ENCODE data around the gene RTP5. TPM values are rescaled to one million over a fixed set of nuclear protein-coding genes. Genes with fewer than 3 reads are reported as not detected.
A peak's percentile ranks its signal among the peaks of the same experiment; 100 is the strongest.

Gene RTP5
- total RNA-seq, 2 donors from 2014 or later, result 0.12 TPM; not detected in 1

DNA sequence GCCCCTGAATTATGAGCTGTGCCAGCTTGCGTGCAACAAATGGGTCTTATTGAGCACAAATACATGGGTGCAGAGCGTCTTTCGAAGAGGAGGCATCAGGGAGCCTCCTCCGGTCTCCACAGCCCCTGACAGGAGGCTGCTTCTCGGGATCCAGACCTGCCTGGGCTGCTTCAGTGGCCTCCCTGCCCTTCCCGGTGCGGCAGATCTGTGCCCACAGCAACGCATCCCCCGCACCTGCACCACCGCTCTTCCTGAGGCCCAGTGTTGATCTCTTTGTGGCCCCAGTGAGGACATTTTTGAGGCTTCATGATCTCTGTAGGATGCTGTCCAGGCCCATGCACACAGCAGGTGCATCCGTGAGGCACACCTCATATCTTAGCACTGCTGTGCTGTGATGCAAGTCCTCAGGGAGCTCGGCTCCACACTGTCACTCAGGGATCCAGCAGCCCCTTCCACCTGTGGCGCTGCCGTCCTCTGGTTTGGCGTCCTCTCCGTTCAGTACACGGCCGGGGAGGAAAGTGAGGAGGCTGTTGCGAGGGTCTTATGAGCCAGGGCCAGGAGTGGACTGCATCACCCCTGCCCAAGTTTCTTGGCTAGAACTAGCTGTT is 17.4 kb downstream of the RTP5 start:
- peak overlapping the region; percentile 14 for H3K27ac Mint-ChIP-seq

DNA sequence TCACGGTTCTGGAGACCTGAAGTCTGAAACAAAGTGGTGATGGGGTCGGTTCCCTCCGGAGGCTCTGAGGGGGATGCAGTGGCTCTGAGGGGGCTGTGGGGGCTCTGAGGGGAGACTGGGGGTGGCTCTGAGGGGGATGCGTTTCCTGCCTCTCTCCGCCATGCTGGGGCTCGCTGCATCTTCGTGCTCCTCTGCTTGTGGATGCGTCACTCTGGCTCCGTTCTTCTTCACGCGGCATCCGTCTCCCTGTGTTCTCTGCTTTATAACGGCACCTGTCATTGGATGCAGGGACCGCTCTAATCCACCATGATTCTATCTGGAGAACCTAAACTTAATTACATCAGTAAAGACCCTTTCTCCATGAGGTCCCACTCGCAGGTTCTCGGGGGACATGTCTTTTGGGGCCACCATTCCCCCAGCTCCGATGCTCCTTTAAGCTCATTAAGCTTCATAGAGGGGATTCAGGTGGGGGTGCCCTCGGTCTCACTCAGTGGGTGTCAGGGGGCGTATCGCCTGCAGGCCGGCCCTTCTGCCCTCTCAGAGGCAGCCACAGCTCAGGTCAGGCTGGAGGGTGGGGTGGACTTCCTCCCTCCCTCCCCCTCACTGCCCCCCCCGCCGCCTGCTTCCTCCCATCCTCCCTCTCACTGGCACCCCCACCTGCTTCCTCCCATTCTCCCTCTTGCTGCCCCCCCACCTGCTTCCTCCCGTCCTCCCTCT is 18.4 kb downstream of the RTP5 start:
- DNase-seq (no peak), ATAC-seq (no peak)
- H3K27me3 Mint-ChIP-seq, result no peaks in the 10 kb centered on the region
- H3K4me1 Mint-ChIP-seq, result peaks cover 24% of the 10 kb centered on the region
- H3K4me3 Mint-ChIP-seq, result no peak overlapping the region
- H3K9me3 ChIP-seq (ENCODE audit: control insufficient read depth, low read length, poor library complexity, severe bottlenecking), result no peaks in the 10 kb centered on the region
- peak overlapping the region; percentile 14 for H3K27ac Mint-ChIP-seq
- H3K36me3 Mint-ChIP-seq (ENCODE audit: low read depth), result peaks cover 5% of the 10 kb centered on the region

More for the DNA sequence above, 17.4 kb downstream of the RTP5 start:
- no peaks in the 10 kb centered on the region for H3K9me3 ChIP-seq (ENCODE audit: control insufficient read depth, low read length, poor library complexity, severe bottlenecking)
- no peak for DNase-seq
- Mint-ChIP-seq H3K36me3 (ENCODE audit: low read depth) (peaks cover 5% of the 10 kb centered on the region), H3K4me3 (no peak overlapping the region), H3K27me3 (no peaks in the 10 kb centered on the region), H3K4me1 (peaks cover 31% of the 10 kb centered on the region)
- ATAC-seq, result no peak

DNA sequence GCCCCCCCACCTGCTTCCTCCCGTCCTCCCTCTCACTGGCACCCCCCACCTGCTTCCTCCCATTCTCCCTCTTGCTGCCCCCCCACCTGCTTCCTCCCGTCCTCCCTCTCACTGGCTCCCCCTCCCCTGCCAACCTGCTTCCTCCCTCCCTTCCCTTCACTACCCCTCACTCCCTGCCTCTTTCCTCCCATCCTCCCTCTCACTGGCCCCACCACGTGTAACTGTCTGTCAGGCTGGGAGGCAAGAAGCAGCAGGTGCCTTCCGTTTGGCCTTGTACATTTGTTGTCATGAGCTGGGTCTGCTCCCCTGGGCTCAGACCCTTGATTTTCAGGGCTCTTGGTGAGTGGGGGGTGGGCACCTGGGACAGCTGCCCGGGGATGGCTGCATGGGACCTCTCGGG is 19.1 kb downstream of the RTP5 start:
- no peaks in the 10 kb centered on the region for H3K9me3 ChIP-seq (ENCODE audit: control insufficient read depth, low read length, poor library complexity, severe bottlenecking)
- peaks cover 19% of the 10 kb centered on the region for H3K4me1 Mint-ChIP-seq
- no peaks in the 10 kb centered on the region for H3K27me3 Mint-ChIP-seq
- no peak overlapping the region for H3K4me3 Mint-ChIP-seq
- H3K27ac Mint-ChIP-seq, result no peak overlapping the region
- no peak for DNase-seq
- no peak for ATAC-seq
- peaks cover 5% of the 10 kb centered on the region for H3K36me3 Mint-ChIP-seq (ENCODE audit: low read depth)

DNA sequence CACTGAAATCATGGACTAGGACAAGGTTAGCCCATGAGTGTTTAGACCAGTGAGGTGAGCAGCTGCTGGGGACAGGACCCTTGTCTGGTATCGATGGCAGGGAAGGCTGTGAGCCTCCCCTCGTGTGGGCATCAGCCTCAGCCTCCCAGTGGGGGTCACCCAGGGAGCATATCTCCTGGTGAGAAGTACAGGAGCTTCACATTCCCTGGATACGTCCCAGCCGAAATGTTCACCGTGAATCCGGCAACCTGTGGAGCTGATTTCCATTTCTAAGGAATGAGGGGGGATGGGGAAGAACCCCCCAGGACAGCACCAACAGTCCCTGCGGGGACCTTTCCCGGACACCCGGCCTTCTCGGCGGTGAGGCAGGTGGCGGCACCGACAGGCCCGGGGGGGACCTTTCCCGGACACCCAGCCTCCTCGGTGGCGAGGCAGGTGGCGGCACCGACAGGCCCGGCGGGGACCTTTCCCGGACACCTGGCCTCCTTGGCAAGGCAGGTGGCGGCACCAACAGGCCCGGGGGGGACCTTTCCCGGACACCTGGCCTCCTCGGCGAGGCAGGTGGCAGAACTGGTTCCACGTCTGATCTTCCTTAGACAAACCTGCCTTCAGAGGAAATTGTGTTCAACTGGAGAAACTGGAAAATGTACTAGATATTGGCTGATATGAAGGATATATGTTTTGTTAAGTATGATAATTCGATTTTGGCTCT is 21.2 kb downstream of the RTP5 start:
- H3K36me3 Mint-ChIP-seq (ENCODE audit: low read depth), result peaks cover 2% of the 10 kb centered on the region
- H3K27me3 Mint-ChIP-seq, result no peaks in the 10 kb centered on the region
- H3K27ac Mint-ChIP-seq, result no peak overlapping the region

DNA sequence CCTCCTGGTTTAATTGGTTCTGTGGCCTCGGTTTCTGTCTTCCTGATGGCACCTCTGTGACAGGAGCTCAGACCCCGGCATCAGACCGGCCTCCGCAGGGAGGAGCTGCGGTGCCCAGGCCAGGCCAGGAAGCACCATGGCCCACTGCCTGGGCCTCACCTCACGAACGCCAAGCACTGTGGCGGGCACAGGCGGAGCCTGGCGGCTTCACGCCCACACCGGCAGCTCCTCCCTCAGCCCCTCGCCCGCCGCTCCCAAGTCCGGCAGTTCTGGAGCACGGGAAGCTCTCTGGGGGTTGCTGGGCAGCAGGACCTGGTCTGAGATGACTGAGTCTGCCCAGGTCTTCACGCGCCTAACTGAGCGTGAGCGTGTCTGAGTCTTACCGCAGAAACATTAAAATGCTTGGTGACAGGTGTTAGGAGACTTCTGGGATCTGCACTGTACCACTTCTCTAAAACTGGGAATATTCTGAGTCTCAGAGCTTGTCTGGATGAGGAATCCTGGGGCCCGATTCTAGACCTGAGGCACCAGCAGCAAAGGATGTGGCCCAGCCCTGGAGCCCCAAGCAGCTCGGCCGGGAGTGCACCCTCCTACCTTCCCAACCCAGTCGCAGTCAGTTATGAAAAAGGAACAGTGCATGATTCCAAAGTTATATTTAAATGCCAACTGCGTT is 21.9 kb downstream of the RTP5 start:
- ATAC-seq (no peak), DNase-seq (no peak)
- no peak overlapping the region for H3K4me3 Mint-ChIP-seq
- peaks cover 11% of the 10 kb centered on the region for H3K4me1 Mint-ChIP-seq
- H3K27me3 Mint-ChIP-seq, result no peaks in the 10 kb centered on the region
- no peak overlapping the region for H3K27ac Mint-ChIP-seq
- H3K36me3 Mint-ChIP-seq (ENCODE audit: low read depth), result peaks cover under 1% of the 10 kb centered on the region
- H3K9me3 ChIP-seq (ENCODE audit: control insufficient read depth, low read length, poor library complexity, severe bottlenecking), result no peaks in the 10 kb centered on the region

More for the DNA sequence above, 21.2 kb downstream of the RTP5 start:
- Mint-ChIP-seq H3K4me3 (no peak overlapping the region), H3K4me1 (peaks cover 15% of the 10 kb centered on the region)
- H3K9me3 ChIP-seq (ENCODE audit: control insufficient read depth, low read length, poor library complexity, severe bottlenecking), result no peaks in the 10 kb centered on the region
- ATAC-seq (no peak), DNase-seq (no peak)

DNA sequence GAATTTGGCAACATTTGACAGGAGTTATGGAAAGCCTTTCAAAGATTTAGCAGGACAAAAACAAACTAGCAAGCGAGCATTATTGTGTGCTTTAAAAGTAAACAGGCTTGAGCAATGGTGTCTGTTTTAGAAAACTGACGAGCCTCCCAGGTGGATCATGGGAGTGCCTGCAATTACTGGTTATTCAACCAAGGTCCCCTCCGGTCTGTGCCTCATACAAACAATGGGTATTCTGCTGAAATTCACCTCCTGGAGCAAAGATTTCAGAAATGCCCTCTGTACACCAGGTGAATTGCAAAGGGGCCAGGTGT is 22.4 kb downstream of the RTP5 start:
- Mint-ChIP-seq H3K36me3 (ENCODE audit: low read depth) (no peaks in the 10 kb centered on the region), H3K27me3 (no peaks in the 10 kb centered on the region), H3K27ac (no peak overlapping the region), H3K4me3 (no peak overlapping the region), H3K4me1 (peaks cover 10% of the 10 kb centered on the region)
- no peaks in the 10 kb centered on the region for H3K9me3 ChIP-seq (ENCODE audit: control insufficient read depth, low read length, poor library complexity, severe bottlenecking)
- ATAC-seq (no peak), DNase-seq (no peak)

DNA sequence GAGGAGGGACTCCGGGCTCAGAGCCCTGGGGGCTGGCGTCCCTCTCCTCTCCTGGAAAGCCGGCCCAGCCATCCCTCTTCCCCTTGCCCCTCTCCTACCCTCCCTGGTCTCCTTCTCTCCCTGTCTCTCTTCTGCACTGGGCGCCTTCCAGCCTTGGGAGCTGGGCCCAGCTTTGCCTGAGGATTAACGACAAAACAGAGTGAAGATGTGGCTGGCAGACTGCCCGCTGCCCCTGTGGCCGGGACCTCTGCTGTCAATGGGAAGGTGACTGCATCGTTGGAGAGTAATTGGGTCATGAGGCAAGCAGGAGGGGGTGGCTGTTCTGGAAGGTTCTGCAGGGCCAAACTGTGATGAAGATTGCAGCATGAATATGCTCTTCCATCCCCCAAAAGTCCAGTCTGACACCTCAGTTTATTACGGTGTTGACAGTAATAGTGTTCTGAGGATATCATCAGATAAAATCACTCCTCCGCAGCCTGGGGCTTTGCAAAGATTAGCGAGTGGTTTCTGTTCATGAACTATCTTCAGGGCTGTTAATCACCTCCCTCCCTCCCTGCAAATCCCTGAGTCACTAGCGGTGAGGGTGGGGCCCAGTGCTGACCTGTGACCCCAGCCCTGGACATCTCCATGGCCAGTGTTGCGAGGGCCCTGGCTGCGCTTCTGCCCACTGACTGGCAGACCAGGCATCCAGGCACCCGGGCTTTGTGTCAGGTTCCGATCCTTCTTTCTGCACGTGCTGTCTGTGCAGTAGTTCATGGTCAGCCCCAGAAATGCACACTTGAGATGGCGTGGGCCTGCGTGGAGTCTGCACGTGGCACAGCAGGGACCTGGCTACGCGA is 23.0 kb downstream of the RTP5 start:
- Mint-ChIP-seq H3K27me3 (no peaks in the 10 kb centered on the region), H3K4me3 (no peak overlapping the region), H3K36me3 (ENCODE audit: low read depth) (no peaks in the 10 kb centered on the region), H3K4me1 (peaks cover 10% of the 10 kb centered on the region), H3K27ac (no peak overlapping the region)
- no peak for ATAC-seq
- H3K9me3 ChIP-seq (ENCODE audit: control insufficient read depth, low read length, poor library complexity, severe bottlenecking), result no peaks in the 10 kb centered on the region
- no peak for DNase-seq

DNA sequence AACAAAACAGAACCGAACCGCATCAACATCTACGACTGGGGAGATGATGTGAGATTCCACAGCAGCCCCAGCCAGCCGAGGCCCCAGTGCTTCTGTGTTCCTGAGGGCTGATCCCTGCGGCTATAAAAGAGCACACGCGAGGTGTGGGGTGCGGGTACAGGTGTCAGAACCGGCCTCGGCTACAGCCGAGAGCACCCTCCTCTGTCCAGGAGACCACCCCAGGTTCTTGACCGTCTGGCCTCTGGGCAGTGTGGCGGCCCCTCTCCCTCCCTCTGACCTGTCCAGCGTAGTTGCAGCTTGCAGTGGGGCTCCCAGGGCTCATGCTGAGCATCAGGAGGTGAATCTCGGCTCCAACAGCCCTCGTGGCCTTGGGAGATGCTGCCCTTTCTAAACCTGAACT is 23.7 kb downstream of the RTP5 start:
- H3K27ac Mint-ChIP-seq, result peak overlapping the region; percentile 16
- no peaks in the 10 kb centered on the region for H3K36me3 Mint-ChIP-seq (ENCODE audit: low read depth)

DNA sequence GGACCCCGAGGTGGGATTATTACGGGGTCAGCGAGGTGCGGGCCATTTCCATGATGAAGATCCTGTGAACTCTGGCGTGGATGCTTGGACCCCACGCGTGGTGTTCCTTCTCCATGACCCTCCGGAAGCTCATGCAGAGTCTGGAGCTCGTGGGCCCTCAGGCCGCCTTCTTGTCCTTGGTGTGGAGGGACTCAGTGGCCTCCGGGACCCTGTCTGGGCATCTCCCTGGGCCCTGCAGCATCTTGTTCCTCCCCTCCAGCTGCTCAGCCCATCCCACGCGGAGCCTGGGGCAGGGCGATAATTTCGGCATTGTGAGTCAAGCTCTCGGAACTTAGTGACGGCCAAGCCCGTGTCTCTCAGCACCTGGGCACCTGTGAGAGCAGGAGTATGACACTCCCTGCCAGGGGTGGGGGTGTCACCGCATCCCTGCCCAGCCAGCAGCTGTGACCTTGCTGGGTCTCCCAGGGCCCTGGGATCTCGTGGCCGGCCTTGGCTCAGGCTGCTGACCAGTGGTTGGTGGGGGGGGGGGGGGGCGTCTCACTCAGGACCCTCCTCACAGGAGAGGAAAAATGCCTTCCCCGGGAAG is 24.6 kb downstream of the RTP5 start:
- Mint-ChIP-seq H3K36me3 (ENCODE audit: low read depth) (no peaks in the 10 kb centered on the region), H3K27me3 (no peaks in the 10 kb centered on the region), H3K4me3 (no peak overlapping the region), H3K4me1 (peaks cover 6% of the 10 kb centered on the region), H3K27ac (peak overlapping the region; percentile 16)
- H3K9me3 ChIP-seq (ENCODE audit: control insufficient read depth, low read length, poor library complexity, severe bottlenecking), result no peaks in the 10 kb centered on the region
- ATAC-seq, result no peak
- DNase-seq, result no peak

More for the DNA sequence above, 23.7 kb downstream of the RTP5 start:
- ATAC-seq (no peak), DNase-seq (no peak)
- peaks cover 8% of the 10 kb centered on the region for H3K4me1 Mint-ChIP-seq
- H3K9me3 ChIP-seq (ENCODE audit: control insufficient read depth, low read length, poor library complexity, severe bottlenecking), result no peaks in the 10 kb centered on the region
- no peak overlapping the region for H3K4me3 Mint-ChIP-seq
- no peaks in the 10 kb centered on the region for H3K27me3 Mint-ChIP-seq

DNA sequence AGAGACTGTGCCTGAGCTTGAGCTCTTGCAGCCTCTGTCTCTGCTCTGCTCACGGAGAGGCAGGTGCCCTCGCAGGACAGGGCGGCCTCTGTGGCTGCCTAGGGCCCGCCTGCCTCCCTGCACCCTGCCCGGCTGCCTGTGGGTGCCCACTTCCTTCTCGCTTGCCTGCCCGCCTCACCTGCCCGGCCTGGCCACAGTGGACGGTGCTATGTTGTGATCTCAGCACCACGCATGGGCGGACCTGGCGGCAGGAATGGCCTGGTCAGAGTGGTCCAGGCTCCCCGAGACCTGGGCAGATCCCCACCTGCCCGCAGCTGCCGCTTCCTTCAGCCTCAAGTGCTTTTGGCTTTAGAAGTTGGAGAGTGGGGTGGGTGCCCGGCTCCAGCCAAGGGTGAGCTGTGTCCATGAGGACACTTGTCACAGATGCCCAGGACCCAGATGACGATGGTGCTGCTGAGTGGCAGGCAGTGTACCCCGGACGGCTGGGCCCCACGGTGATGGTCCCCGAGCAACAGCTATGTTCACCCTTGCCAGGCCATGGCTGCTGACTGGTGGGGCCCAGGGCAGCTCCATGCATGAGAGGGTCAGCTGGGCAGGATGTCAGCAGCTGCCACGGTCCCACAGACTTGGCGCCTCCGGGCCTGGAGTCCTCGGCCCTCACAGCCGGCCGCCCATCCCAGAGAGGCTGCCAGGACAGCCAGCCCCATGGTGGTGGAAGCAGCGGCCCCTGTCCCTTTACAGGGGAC is 25.3 kb downstream of the RTP5 start:
- Mint-ChIP-seq H3K36me3 (ENCODE audit: low read depth) (peaks cover 2% of the 10 kb centered on the region), H3K4me1 (peaks cover 8% of the 10 kb centered on the region), H3K27ac (no peak overlapping the region), H3K4me3 (no peak overlapping the region), H3K27me3 (no peaks in the 10 kb centered on the region)
- no peaks in the 10 kb centered on the region for H3K9me3 ChIP-seq (ENCODE audit: control insufficient read depth, low read length, poor library complexity, severe bottlenecking)
- no peak for DNase-seq
- no peak for ATAC-seq

DNA sequence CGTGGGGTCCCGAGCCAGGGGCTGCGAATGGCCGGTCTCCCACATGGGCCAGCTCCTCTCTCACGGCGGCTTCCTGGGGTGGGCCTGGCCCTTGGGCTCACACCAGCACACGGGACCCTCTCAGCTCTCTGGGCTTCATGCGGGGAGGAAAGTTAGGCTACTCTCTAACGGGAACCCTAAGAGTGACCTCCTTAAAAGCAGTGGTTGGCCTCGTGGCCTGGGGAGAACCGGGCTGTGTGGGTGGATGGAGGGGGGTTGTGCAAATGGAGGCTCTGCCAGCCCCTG is 25.8 kb downstream of the RTP5 start:
- DNase-seq (no peak), ATAC-seq (no peak)
- Mint-ChIP-seq H3K27ac (no peak overlapping the region), H3K4me1 (peaks cover 8% of the 10 kb centered on the region), H3K4me3 (no peak overlapping the region), H3K36me3 (ENCODE audit: low read depth) (peaks cover 2% of the 10 kb centered on the region), H3K27me3 (no peaks in the 10 kb centered on the region)
- H3K9me3 ChIP-seq (ENCODE audit: control insufficient read depth, low read length, poor library complexity, severe bottlenecking), result no peaks in the 10 kb centered on the region
